H7 (cell line): ENCODE data around the gene PTPN18. TPM values are rescaled to one million over a fixed set of nuclear protein-coding genes. Genes with fewer than 3 reads are reported as not detected.

Experiments
- DNase-seq: peaks from one replicate; pipeline ENCODE4 v3.0.0; 2012
- H3K27me3 ChIP-seq: 2 replicates; pipeline ENCODE4 v1.6.0; 2011; ENCODE audit warnings: mild to moderate bottlenecking, low read length; ENCODE audit not compliant: control insufficient read depth, insufficient read depth
- H3K36me3 ChIP-seq: replicated peaks from 2 replicates; pipeline ENCODE4 v1.5.1; 2011; ENCODE audit warnings: low read length; ENCODE audit not compliant: control insufficient read depth, insufficient read depth
- H3K4me3 ChIP-seq: 2 replicates; pipeline ENCODE4 v1.5.1; 2011; ENCODE audit warnings: low read depth, mild to moderate bottlenecking, control low read depth, low read length, moderate library complexity; ENCODE audit not compliant: insufficient read depth
- total RNA-seq: library from RNA; depleted of rRNA; stranded (reverse); fragments of >200 nt; shearing (Covaris generic); gene quantifications from 2 replicates; pipeline ENCODE4 v1.2.3, GENCODE V29; 2014

The PTPN18 gene
- total RNA-seq, 1 experiment from 2014 or later, result 11.9 TPM

GRCh38 chr2:130346041-130346740, 9.7 kb upstream of the PTPN18 start:
- Histone ChIP-seq H3K36me3 (peaks cover 27% of the 10 kb centered on the region), H3K27me3 (no peaks in the 10 kb centered on the region)
- no peak for DNase-seq

DNA sequence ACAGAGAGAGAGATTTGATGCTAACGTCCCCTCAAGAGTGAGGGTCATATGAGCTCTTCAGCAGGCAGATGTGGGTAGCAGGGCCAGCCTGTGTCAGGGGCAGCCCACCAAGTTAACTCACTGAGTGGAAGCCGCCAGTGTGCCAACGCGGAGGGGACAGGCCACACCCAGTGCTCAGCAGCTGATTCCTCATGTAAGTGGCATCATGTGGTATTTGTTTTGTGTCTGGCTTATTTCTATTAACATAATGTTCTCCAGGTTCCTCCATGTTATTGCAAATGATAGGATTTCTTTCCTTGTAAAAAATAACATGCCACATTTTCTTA, 9.2 kb upstream of the PTPN18 start:
- Histone ChIP-seq H3K27me3 (no peaks in the 10 kb centered on the region), H3K36me3 (peaks cover 27% of the 10 kb centered on the region), H3K4me3 (no peak overlapping the region)
- DNase-seq, result no peak

More at GRCh38 chr2:130346041-130346740, 9.7 kb upstream of the PTPN18 start:
- no peak overlapping the region for H3K4me3 ChIP-seq

- no peaks in the 10 kb centered on the region for H3K27me3 ChIP-seq
- peaks cover 27% of the 10 kb centered on the region for H3K36me3 ChIP-seq
- no peak overlapping the region for H3K4me3 ChIP-seq
- DNase-seq, result no peak
Observed at GRCh38 chr2:130347220-130347925, 8.5 kb upstream of the PTPN18 start.

DNA sequence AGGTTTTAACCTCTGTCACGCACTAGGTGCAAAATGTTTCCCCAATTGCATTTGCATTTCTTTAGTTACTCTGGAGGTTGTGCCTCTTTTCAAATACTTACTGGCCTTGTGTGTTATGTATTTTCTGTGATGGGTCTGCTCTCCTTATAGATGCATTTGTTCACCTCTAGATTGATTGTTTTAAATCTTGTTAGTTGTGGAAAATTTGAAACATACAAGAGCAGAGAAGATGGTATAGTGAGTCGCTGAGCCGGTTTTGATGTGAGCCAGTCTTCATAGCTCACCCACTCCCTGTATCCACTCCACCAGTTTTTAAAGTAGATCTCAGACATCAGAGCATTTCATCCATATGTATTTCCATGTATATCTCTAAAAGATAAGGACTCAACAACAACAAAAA, 6.7 kb upstream of the PTPN18 start:
- Histone ChIP-seq H3K36me3 (peaks cover 27% of the 10 kb centered on the region), H3K27me3 (no peaks in the 10 kb centered on the region), H3K4me3 (no peak overlapping the region)
- DNase-seq, result no peak

DNA sequence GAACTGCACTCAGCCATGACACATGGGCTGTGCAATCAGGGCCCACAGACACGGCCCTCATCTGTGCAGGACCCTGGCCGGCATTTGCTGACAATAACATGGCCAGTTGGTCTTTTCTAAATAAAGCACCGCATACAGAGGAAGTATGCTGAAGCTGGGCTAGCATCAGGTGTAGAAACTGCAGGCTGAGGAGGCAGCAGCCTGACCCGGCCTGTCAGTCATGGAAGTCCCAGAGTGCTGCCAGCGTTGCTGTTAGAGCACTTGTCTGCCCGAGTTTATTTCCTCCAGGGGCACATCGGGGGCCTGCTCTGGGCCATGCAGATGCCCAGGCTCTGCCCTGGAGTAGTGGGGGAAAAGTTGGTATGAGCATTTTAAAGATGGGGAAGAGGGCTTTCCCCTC, 4.1 kb upstream of the PTPN18 start:
- DNase-seq, result no peak
- peaks cover 4% of the 10 kb centered on the region for H3K36me3 ChIP-seq
- peaks cover 21% of the 10 kb centered on the region for H3K27me3 ChIP-seq
- no peak overlapping the region for H3K4me3 ChIP-seq

DNA sequence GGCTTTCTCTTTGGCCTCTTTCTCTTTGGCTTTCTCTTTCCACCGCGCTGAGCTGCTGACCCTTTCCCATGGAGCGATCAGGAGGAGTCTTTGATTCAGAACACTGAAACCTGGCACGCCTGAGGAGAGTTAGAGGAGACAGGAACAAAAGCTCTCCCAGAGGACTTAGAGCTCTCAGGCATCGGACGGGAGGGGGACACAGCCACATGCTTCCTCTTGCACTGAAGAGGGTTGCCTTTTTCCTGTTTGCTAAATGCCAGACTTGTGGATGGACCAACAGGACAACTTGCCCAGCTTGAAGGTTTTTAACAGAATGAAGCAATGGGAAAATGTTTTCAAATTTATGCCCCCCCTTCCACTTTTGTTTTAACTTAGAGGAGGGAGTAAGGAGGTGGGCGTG, 3.6 kb upstream of the PTPN18 start:
- Histone ChIP-seq H3K36me3 (peaks cover 2% of the 10 kb centered on the region; the same call in 1 of the 2 replicates), H3K4me3 (no peak overlapping the region), H3K27me3 (peaks cover 26% of the 10 kb centered on the region)
- no peak for DNase-seq

DNA sequence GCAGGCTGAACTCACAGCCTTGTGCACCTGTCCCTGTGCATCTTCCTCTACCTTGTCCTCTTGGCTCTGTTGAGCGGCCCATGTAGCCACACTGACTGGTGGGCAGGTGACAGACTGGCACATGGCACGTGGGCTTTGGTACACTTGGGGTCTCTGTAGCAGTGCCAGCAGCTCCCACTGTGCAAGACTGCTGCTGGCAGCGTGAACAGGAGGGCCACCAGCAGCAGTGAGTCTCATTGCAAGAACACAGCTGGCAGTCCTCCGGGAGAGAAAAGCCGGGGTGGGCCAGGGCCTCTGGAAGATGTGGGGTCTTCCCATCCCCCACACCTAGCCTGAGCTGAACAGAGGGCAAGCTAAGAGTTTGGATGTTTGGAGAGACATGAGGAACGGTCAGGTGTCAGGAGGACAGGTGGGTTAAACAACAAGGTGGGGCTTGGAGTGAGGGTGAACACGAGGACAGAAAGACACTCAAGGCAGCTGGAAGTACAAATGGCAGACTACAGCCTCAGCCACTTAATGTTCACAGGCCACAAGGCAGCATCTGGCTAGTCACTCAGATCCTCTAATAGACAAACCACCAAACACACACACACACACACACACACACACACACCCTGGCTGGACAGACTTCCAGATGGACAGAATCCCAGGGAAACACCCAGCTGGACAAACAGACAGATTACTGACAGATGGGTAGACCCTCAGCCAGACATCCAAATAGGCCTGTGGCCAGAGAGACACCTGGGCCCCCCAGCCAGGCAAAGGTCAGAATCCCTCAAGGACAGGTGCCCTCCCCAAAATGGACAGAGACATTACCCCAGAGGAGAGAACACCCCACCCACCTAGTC, 2.3 kb upstream of the PTPN18 start:
- Histone ChIP-seq H3K36me3 (no peaks in the 10 kb centered on the region), H3K27me3 (peaks cover 26% of the 10 kb centered on the region), H3K4me3 (no peak overlapping the region)
- DNase-seq, result no peak

DNA sequence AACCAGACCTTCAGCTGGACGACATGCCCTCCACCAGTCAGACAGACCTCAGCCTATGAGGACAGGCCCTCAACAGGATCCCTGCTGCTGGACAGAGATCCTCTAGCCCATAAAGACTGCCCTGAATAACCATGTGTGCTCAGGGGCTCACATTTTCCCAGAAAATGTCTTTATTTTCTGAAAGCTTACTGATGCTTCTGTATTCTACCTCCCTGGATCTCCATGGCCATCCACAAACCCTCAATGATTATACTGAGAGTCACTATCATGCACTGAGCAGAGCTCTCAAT, 1.8 kb upstream of the PTPN18 start:
- H3K4me3 ChIP-seq, result no peak overlapping the region
- no peak for DNase-seq
- peaks cover 26% of the 10 kb centered on the region for H3K27me3 ChIP-seq
- H3K36me3 ChIP-seq, result no peaks in the 10 kb centered on the region

- peak overlapping the region; percentile 74 for H3K4me3 ChIP-seq
- DNase-seq, result no peak
Observed at GRCh38 chr2:130355172-130355577, 681 bp upstream of the PTPN18 start.

GRCh38 chr2:130357864-130358263, 2.0 kb downstream of the PTPN18 start:
- DNase-seq, result no peak
- no peaks in the 10 kb centered on the region for H3K36me3 ChIP-seq
- H3K27me3 ChIP-seq, result peaks cover 26% of the 10 kb centered on the region
- H3K4me3 ChIP-seq, result no peak overlapping the region

More at GRCh38 chr2:130355172-130355577, 681 bp upstream of the PTPN18 start:
- Histone ChIP-seq H3K36me3 (no peaks in the 10 kb centered on the region), H3K27me3 (peaks cover 26% of the 10 kb centered on the region)

- no peak for DNase-seq
- no peak overlapping the region for H3K4me3 ChIP-seq
- H3K36me3 ChIP-seq, result no peaks in the 10 kb centered on the region
Observed at GRCh38 chr2:130358420-130359350, 2.8 kb downstream of the PTPN18 start.

DNA sequence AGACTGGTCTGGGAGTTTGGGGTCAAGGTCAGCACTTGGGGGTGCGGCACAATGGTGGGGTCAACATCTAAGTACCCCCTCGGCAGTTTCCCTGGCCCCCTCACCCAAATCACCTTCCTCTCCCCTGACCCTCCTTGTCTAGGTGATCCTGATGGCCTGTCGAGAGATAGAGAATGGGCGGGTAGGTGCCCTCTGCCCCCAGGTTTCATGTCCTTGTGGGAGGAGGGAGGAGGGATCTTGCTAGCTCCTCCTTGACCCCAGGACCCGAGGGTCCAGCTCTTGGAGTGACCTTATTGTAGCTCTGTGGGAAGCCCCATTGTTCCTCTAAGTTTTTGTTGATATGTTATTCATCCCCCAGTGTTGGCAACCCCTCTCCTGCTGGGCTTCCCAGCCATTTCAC, 3.6 kb downstream of the PTPN18 start:
- no peak overlapping the region for H3K4me3 ChIP-seq
- H3K36me3 ChIP-seq, result no peaks in the 10 kb centered on the region
- peaks cover 25% of the 10 kb centered on the region for H3K27me3 ChIP-seq
- no peak for DNase-seq

More at GRCh38 chr2:130358420-130359350, 2.8 kb downstream of the PTPN18 start:
- peaks cover 26% of the 10 kb centered on the region for H3K27me3 ChIP-seq

GRCh38 chr2:130363479-130363878, 7.6 kb downstream of the PTPN18 start:
- H3K4me3 ChIP-seq, result no peak overlapping the region
- no peaks in the 10 kb centered on the region for H3K36me3 ChIP-seq
- H3K27me3 ChIP-seq, result no peaks in the 10 kb centered on the region
- DNase-seq, result no peak

DNA sequence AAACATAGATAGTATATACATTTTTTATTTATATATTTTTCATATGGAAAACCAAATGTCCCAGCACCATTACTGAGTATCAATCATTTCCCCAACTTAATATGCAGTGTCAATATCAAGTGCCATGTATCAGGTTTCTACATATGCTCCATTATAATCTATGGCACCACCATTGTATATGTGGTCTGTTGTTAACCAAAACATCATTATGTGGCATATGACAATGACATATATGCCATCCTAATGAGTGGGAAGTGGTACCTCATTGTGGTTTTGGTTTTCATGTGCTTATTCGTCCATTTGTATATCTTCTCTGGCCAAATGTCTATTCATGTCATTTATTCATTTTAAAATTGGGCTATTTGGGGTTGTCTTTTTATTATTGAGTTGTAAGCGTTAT, 9.2 kb downstream of the PTPN18 start:
- Histone ChIP-seq H3K36me3 (no peaks in the 10 kb centered on the region; the same call in 1 of the 2 replicates), H3K4me3 (no peak overlapping the region)
- no peak for DNase-seq

More for the DNA sequence above, 9.2 kb downstream of the PTPN18 start:
- no peaks in the 10 kb centered on the region for H3K27me3 ChIP-seq
